GF-D8 (cell line): ENCODE results near the gene CAP1.
"Not testable (repeated sequence)": the region's sequence is repeated elsewhere in the genome, so short reads cannot be mapped to it uniquely, and the experiment has no call there.

ENCODE experiments used
- DNase-seq: peaks from one replicate; lab custom pipeline; 2025; lab: John Stamatoyannopoulos, UW

Gene CAP1

GRCh38 chr1:40040511-40041465 is at the start of gene CAP1:
TSS of gene CAP1 (plus strand) at chr1:40040729. CDS start at chr1:40059347, 18,618 bp downstream.
- peak; percentile 90 for DNase-seq

- no peak for DNase-seq
These were observed 48.3 kb upstream of the CAP1 start for GRCh38 chr1:39992234-39992633.

- DNase-seq = no peak
These were observed 47.6 kb upstream of the CAP1 start for GRCh38 chr1:39992888-39993287.

- no peak for DNase-seq
These were observed 44.5 kb upstream of the CAP1 start for GRCh38 chr1:39995973-39996393.

GRCh38 chr1:39996396-39997004 is 44.0 kb upstream of the CAP1 start:
- no peak for DNase-seq

GRCh38 chr1:40001456-40001855 is 39.1 kb upstream of the CAP1 start:
- DNase-seq = no peak

GRCh38 chr1:40003156-40004093 is 37.1 kb upstream of the CAP1 start:
- DNase-seq = no peak

GRCh38 chr1:40004857-40005256 is 35.7 kb upstream of the CAP1 start:
- DNase-seq = no peak

- not testable (repeated sequence) for DNase-seq
These were observed 33.0 kb upstream of the CAP1 start for GRCh38 chr1:40007481-40008034.

GRCh38 chr1:40011198-40011597 is 29.3 kb upstream of the CAP1 start:
- no peak for DNase-seq

- DNase-seq = peak; percentile 70
These were observed 26.2 kb upstream of the CAP1 start for GRCh38 chr1:40014253-40014706.

GRCh38 chr1:40014812-40015594 is 25.5 kb upstream of the CAP1 start:
- no peak for DNase-seq

GRCh38 chr1:40017951-40018575 is 22.5 kb upstream of the CAP1 start:
- DNase-seq = no peak

- no peak for DNase-seq
These were observed 20.0 kb upstream of the CAP1 start for GRCh38 chr1:40020447-40021085.

- no peak for DNase-seq
These were observed 17.1 kb upstream of the CAP1 start for GRCh38 chr1:40023379-40023944.

- no peak for DNase-seq
These were observed 15.9 kb upstream of the CAP1 start for GRCh38 chr1:40024671-40025070.

GRCh38 chr1:40027647-40028046 is 12.9 kb upstream of the CAP1 start:
- DNase-seq = no peak

- peak; percentile 68 for DNase-seq
These were observed 10.9 kb upstream of the CAP1 start for GRCh38 chr1:40029608-40030007.

GRCh38 chr1:40030528-40031135 is 9.9 kb upstream of the CAP1 start:
- no peak for DNase-seq
